ENCODE measurements around the gene GABRB2. TPM values are rescaled to one million over a fixed set of nuclear protein-coding genes. Genes with fewer than 3 reads are reported as not detected.
"Not testable (repeated sequence)": the region's sequence is repeated elsewhere in the genome, so short reads cannot be mapped to it uniquely, and the experiment has no call there.

Gene GABRB2
- total RNA-seq, 1 experiment from 2014 or later, result not detected

DNA sequence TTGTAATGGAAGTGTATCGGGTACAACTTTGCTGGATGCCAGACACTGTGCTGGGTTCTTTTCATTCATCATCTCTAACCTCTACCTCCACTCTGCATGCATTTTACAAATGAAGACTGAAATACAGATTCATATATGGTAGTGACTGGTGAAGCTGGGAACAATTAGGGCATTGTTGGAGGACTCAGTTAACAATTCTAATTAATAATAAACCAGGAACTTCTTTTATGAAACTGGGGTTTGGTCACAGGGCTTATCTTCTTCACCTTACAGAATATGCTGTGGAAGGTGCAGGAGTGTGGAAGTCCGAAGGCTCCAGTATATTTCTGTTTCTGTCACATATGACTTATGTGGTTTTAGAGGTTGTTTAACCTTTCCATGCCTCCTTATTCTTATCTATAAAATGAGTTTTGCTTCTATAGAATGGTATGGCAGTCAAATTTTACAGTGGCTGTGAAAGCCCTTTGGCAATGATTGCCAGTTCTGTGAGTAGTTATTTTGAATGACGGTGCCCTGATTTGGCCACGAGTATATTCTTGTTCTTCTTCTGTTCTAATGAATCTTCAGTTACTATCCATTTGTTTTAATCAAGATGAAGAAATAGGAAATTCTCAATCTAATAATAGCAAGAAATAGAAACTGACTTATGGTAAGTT lies 284.7 kb downstream of the GABRB2 start:
- intact Hi-C loops (cut with micrococcal nuclease; ENCODE audit: unreplicated experiment), result loop anchor here (10.0 kb wide), 1 partner anchor 567 kb away; no protein-coding TSS in a partner anchor
- Mint-ChIP-seq H3K9me3 (ENCODE audit: low read depth, unreplicated experiment) (peaks cover 13% of the 10 kb centered on the region), H3K36me3 (ENCODE audit: insufficient read depth, unreplicated experiment) (no peaks in the 10 kb centered on the region), H3K4me1 (ENCODE audit: low read depth, unreplicated experiment) (peaks cover 25% of the 10 kb centered on the region), H3K27me3 (ENCODE audit: unreplicated experiment) (no peaks in the 10 kb centered on the region), H3K27ac (ENCODE audit: unreplicated experiment) (no peak overlapping the region), H3K4me3 (ENCODE audit: low read depth, unreplicated experiment) (no peak overlapping the region)
- no peak for DNase-seq
- TF ChIP-seq, protein P1, sequence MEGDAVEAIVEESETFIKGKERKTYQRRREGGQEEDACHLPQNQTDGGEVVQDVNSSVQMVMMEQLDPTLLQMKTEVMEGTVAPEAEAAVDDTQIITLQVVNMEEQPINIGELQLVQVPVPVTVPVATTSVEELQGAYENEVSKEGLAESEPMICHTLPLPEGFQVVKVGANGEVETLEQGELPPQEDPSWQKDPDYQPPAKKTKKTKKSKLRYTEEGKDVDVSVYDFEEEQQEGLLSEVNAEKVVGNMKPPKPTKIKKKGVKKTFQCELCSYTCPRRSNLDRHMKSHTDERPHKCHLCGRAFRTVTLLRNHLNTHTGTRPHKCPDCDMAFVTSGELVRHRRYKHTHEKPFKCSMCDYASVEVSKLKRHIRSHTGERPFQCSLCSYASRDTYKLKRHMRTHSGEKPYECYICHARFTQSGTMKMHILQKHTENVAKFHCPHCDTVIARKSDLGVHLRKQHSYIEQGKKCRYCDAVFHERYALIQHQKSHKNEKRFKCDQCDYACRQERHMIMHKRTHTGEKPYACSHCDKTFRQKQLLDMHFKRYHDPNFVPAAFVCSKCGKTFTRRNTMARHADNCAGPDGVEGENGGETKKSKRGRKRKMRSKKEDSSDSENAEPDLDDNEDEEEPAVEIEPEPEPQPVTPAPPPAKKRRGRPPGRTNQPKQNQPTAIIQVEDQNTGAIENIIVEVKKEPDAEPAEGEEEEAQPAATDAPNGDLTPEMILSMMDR (IDR thresholded peaks at IDR 0.05; ENCODE audit: unreplicated experiment), result no peak
- CTCF ChIA-PET, result no interaction called here
- no TSS peak for BruUV-seq (replicated peaks)

DNA sequence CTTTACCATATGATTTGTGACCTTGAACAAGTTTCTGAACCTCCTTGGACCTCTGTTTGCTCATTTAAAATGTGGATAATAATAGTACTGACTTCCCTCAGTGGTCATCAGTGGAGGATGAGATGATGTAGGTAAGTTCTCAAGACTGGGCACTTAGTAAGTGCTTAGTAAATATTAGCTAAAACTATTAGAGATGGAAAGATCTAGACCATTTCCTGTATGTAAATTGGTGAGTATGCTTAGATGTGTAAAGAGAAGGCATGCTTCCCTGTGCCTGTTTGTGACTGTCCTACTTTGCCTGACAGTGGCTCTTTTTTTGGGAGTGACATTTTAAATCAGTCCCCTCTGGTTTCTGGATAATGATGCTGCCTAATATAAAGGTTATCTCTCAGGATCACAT lies 288.1 kb downstream of the GABRB2 start:
- intact Hi-C loops (cut with micrococcal nuclease; ENCODE audit: unreplicated experiment), result no loop called here
- CTCF ChIA-PET, result interaction anchor here (0.6 kb wide), 1 partner anchor 163 kb away, joined by 4 read pairs; no protein-coding TSS in a partner anchor

DNA sequence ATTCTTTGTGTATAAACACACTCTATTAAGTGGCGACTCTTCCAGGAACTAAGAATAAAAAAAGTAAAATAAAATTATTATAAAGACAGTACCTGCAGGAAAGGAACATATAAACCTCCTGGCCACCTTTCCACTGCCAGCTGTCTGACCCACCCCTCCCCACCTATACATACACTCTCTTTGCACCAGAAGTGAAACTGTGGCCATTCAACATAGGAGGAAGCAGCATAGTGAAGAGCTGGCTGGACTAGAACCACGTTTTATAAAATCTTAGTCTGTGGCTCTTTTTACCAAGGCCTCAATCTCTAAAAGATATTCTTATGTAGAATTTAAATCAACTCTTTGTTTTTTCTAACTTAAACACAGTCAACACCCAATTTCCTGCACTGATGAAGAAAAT lies 289.6 kb downstream of the GABRB2 start:
- H3K27me3 Mint-ChIP-seq (ENCODE audit: unreplicated experiment), result no peaks in the 10 kb centered on the region
- intact Hi-C loops (cut with micrococcal nuclease; ENCODE audit: unreplicated experiment), result no loop called here
- no peak overlapping the region for H3K27ac Mint-ChIP-seq (ENCODE audit: unreplicated experiment)
- peaks cover 18% of the 10 kb centered on the region for H3K4me1 Mint-ChIP-seq (ENCODE audit: low read depth, unreplicated experiment)
- no peaks in the 10 kb centered on the region for H3K36me3 Mint-ChIP-seq (ENCODE audit: insufficient read depth, unreplicated experiment)
- CTCF ChIA-PET, result no interaction called here
- no TSS peak for BruUV-seq (replicated peaks)
- H3K4me3 Mint-ChIP-seq (ENCODE audit: low read depth, unreplicated experiment), result no peak overlapping the region
- DNase-seq, result no peak
- peaks cover 3% of the 10 kb centered on the region for H3K9me3 Mint-ChIP-seq (ENCODE audit: low read depth, unreplicated experiment)
- TF ChIP-seq, protein P1 (IDR thresholded peaks at IDR 0.05; ENCODE audit: unreplicated experiment), result no peak

More for the DNA sequence above, 288.1 kb downstream of the GABRB2 start:
- Mint-ChIP-seq H3K4me1 (ENCODE audit: low read depth, unreplicated experiment) (peaks cover 25% of the 10 kb centered on the region), H3K4me3 (ENCODE audit: low read depth, unreplicated experiment) (no peak overlapping the region), H3K36me3 (ENCODE audit: insufficient read depth, unreplicated experiment) (no peaks in the 10 kb centered on the region), H3K9me3 (ENCODE audit: low read depth, unreplicated experiment) (peaks cover 3% of the 10 kb centered on the region), H3K27ac (ENCODE audit: unreplicated experiment) (no peak overlapping the region), H3K27me3 (ENCODE audit: unreplicated experiment) (no peaks in the 10 kb centered on the region)
- DNase-seq, result no peak
- TF ChIP-seq, protein P1 (IDR thresholded peaks at IDR 0.05; ENCODE audit: unreplicated experiment), result no peak
- BruUV-seq (replicated peaks), result no TSS peak

DNA sequence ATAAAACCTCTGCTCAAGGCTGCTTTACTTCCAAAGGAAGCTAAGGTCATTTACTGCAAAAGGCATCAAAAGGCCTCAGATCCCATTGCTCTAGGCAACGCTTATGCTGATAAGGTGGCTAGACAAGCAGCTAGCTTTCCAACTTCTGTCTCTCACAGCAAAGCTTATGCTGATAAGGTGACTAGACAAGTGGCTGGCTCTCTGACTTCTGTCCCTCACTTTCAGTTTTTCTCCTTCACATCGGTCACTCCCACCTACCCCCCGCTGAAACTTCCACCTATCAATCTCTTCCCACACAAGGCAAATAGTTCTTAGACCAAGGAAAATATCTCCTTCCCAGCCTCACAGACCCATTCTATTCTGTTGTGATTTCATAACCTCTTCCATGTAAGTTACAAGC lies 293.6 kb downstream of the GABRB2 start:
- H3K4me1 Mint-ChIP-seq (ENCODE audit: low read depth, unreplicated experiment); H3K36me3 Mint-ChIP-seq (ENCODE audit: insufficient read depth, unreplicated experiment); BruUV-seq (replicated peaks); H3K27me3 Mint-ChIP-seq (ENCODE audit: unreplicated experiment); H3K27ac Mint-ChIP-seq (ENCODE audit: unreplicated experiment); CTCF ChIA-PET; intact Hi-C loops (cut with micrococcal nuclease; ENCODE audit: unreplicated experiment); H3K4me3 Mint-ChIP-seq (ENCODE audit: low read depth, unreplicated experiment); DNase-seq; H3K9me3 Mint-ChIP-seq (ENCODE audit: low read depth, unreplicated experiment): not testable (repeated sequence)

DNA sequence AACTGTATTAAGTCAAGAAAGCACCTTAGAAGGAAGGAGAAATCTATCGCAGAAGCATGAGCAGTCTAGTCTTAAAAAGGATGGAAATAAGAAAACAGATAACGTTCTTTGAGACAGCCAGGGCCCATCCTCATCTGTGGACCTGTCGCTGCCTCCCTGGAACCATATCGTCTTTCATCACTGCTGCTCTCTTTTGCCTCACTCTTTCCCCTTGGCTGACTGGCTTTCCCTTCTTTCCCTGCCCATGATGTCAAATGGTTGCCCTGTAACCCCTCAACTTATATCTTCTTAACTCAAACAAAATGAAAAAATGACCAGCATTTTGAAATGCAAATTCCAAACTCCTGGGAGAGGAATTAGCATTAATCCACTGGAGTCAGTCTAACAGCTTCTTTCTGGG lies 299.8 kb downstream of the GABRB2 start:
- CTCF ChIA-PET, result interaction anchor here (0.6 kb wide), 2 partner anchors 94 to 276 kb away, joined by 4 to 7 read pairs; no protein-coding TSS in a partner anchor
- H3K27ac Mint-ChIP-seq (ENCODE audit: unreplicated experiment), result no peak overlapping the region
- no peaks in the 10 kb centered on the region for H3K27me3 Mint-ChIP-seq (ENCODE audit: unreplicated experiment)
- H3K4me1 Mint-ChIP-seq (ENCODE audit: low read depth, unreplicated experiment), result no peaks in the 10 kb centered on the region
- H3K9me3 Mint-ChIP-seq (ENCODE audit: low read depth, unreplicated experiment), result peaks cover 4% of the 10 kb centered on the region
- no peaks in the 10 kb centered on the region for H3K36me3 Mint-ChIP-seq (ENCODE audit: insufficient read depth, unreplicated experiment)
- TF ChIP-seq, protein P1 (IDR thresholded peaks at IDR 0.05; ENCODE audit: unreplicated experiment), result no peak
- intact Hi-C loops (cut with micrococcal nuclease; ENCODE audit: unreplicated experiment), result no loop called here
- BruUV-seq (replicated peaks), result no TSS peak
- no peak for DNase-seq
- H3K4me3 Mint-ChIP-seq (ENCODE audit: low read depth, unreplicated experiment), result no peak overlapping the region

DNA sequence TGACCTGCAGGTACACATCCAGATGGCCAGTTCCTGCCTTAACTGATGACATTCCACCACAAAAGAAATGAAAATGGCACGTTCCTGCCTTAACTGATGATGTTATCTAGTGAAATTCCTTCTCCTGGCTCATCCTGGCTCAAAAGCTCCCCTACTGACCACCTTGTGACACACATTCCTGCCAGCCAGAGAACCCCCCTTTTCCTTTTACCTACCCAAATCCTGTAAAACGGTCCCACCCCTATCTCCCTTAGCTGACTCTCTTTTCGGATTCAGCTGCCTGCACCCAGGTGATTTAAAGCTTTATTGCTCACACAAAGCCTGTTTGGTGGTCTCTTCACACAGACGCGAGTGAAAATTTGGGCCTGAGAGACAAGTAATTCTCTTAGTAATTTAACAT lies 300.7 kb downstream of the GABRB2 start:
- H3K4me3 Mint-ChIP-seq (ENCODE audit: low read depth, unreplicated experiment); H3K36me3 Mint-ChIP-seq (ENCODE audit: insufficient read depth, unreplicated experiment); CTCF ChIA-PET; DNase-seq; H3K27me3 Mint-ChIP-seq (ENCODE audit: unreplicated experiment); H3K9me3 Mint-ChIP-seq (ENCODE audit: low read depth, unreplicated experiment); H3K4me1 Mint-ChIP-seq (ENCODE audit: low read depth, unreplicated experiment); intact Hi-C loops (cut with micrococcal nuclease; ENCODE audit: unreplicated experiment); BruUV-seq (replicated peaks); H3K27ac Mint-ChIP-seq (ENCODE audit: unreplicated experiment): not testable (repeated sequence)

Measured in Calu3 (cell line).